Measurements from ENCODE around the gene PARPBP.

DNA sequence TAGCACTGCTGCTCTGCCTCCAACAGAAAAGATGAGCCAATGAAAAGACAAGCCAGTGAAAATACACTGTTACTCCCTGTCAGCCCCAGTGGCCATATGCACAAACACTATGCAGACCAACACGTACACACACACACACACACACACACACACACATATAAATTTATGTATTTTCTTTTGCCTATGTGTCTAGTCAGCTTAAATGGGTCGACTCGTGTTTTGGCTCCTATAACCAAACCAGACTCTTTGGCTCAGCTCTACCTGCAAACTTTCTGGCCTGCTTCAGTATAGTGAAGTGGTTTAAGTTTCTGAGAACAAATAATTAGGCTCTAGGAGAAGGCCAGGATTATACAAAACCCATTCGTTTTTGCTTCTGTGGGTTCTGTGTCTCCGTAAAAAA is 108.0 kb downstream of the PARPBP start:
- TF ChIP-seq, protein P1, sequence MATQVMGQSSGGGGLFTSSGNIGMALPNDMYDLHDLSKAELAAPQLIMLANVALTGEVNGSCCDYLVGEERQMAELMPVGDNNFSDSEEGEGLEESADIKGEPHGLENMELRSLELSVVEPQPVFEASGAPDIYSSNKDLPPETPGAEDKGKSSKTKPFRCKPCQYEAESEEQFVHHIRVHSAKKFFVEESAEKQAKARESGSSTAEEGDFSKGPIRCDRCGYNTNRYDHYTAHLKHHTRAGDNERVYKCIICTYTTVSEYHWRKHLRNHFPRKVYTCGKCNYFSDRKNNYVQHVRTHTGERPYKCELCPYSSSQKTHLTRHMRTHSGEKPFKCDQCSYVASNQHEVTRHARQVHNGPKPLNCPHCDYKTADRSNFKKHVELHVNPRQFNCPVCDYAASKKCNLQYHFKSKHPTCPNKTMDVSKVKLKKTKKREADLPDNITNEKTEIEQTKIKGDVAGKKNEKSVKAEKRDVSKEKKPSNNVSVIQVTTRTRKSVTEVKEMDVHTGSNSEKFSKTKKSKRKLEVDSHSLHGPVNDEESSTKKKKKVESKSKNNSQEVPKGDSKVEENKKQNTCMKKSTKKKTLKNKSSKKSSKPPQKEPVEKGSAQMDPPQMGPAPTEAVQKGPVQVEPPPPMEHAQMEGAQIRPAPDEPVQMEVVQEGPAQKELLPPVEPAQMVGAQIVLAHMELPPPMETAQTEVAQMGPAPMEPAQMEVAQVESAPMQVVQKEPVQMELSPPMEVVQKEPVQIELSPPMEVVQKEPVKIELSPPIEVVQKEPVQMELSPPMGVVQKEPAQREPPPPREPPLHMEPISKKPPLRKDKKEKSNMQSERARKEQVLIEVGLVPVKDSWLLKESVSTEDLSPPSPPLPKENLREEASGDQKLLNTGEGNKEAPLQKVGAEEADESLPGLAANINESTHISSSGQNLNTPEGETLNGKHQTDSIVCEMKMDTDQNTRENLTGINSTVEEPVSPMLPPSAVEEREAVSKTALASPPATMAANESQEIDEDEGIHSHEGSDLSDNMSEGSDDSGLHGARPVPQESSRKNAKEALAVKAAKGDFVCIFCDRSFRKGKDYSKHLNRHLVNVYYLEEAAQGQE (IDR thresholded peaks at IDR 0.05; ENCODE audit: insufficient read depth in 1 of 2, low read depth in 2 of 2, low read length in 2 of 2): no peak
- TF ChIP-seq TAF1 (IDR thresholded peaks at IDR 0.05; ENCODE audit: borderline replicate concordance, insufficient read depth, low read length) (no peak), POLR2AphosphoS5 (IDR thresholded peaks at IDR 0.05; ENCODE audit: low read depth, low read length) (no peak)

All from PFSK-1 (cell line).